Fibroblast of lung (primary cell): ENCODE data around the gene C10orf71. TPM values are rescaled to one million over a fixed set of nuclear protein-coding genes. Genes with fewer than 3 reads are reported as not detected.

Source experiments
- DNase-seq, 2 donors: peaks; one replicate each; pipeline versions ENCODE4 v3.0.0 to v3.0.0-alpha.2; 2010; ENCODE audit warnings: low read depth in 2 of 2
- H2AFZ ChIP-seq: 2 replicates; pipeline ENCODE4 v1.5.1; 2012; ENCODE audit warnings: low read length, control low read depth, inconsistent platforms
- H3K27ac ChIP-seq: 2 replicates; pipeline ENCODE4 v1.5.1; 2011; ENCODE audit warnings: low read length, control low read depth; ENCODE audit not compliant: insufficient read depth
- H3K27me3 ChIP-seq: 2 replicates; pipeline ENCODE4 v1.5.1; 2011; ENCODE audit warnings: mild to moderate bottlenecking, low read length; ENCODE audit not compliant: control insufficient read depth, insufficient read depth
- H3K36me3 ChIP-seq: 2 replicates; pipeline ENCODE4 v1.5.1; 2011; ENCODE audit warnings: low read length; ENCODE audit not compliant: control insufficient read depth, insufficient read depth
- H3K4me1 ChIP-seq: 2 replicates; pipeline ENCODE4 v1.5.1; 2011; ENCODE audit warnings: low read length; ENCODE audit not compliant: control insufficient read depth, insufficient read depth; ENCODE audit errors: extremely low read depth
- H3K4me2 ChIP-seq: 2 replicates; pipeline ENCODE4 v1.5.1; 2011; ENCODE audit warnings: low read length, control low read depth; ENCODE audit not compliant: insufficient read depth; ENCODE audit errors: extremely low read depth
- H3K4me3 ChIP-seq, 4 experiments: fragments of 200-600 bp in 1 of 4; sonication (generic) in 1 of 4; replicated peaks in 1 of 4; 2 replicates each; pipeline ENCODE4 v1.5.1; 2011 to 2016; ENCODE audit warnings: low read length in 4 of 4, low read depth in 3 of 4, mild to moderate bottlenecking in 3 of 4, control low read depth in 2 of 4, inconsistent platforms in 1 of 4, mixed read lengths in 1 of 4; ENCODE audit not compliant: insufficient read depth in 1 of 4; ENCODE audit errors: control extremely low read depth in 1 of 4
- H3K79me2 ChIP-seq: 2 replicates; pipeline ENCODE4 v1.5.1; 2012; ENCODE audit warnings: mild to moderate bottlenecking, low read length, inconsistent platforms; ENCODE audit not compliant: control insufficient read depth, insufficient read depth
- H3K9ac ChIP-seq: 2 replicates; pipeline ENCODE4 v1.5.1; 2011; ENCODE audit warnings: mild to moderate bottlenecking, low read length, control low read depth; ENCODE audit not compliant: insufficient read depth
- H3K9me3 ChIP-seq: 2 replicates; pipeline ENCODE4 v1.5.1; 2012; ENCODE audit warnings: low read depth, low read length; ENCODE audit not compliant: control insufficient read depth, insufficient read depth
- H4K20me1 ChIP-seq: 2 replicates; pipeline ENCODE4 v1.5.1; 2011; ENCODE audit warnings: low read length; ENCODE audit not compliant: control insufficient read depth, insufficient read depth; ENCODE audit errors: extremely low read depth
- EZH2 ChIP-seq: IDR thresholded peaks from 2 replicates; pipeline ENCODE4 v1.5.1; 2012; ENCODE audit warnings: low read length, control low read depth, mild to moderate bottlenecking; ENCODE audit errors: missing control alignments
- polyA plus RNA-seq, 2 donors: library from polyadenylated mRNA; depleted of rRNA in 1 of 2; stranded (reverse) in 1 of 2; unstranded in 1 of 2; fragments of >200 nt; gene quantifications; 2 replicates each; pipeline ENCODE4 v1.2.1, GENCODE V29; 2011 to 2012; ENCODE audit warnings: missing spikeins in 1 of 2
- total RNA-seq: library from RNA; depleted of rRNA; stranded (reverse); fragments of >200 nt; gene quantifications from 2 replicates; pipeline ENCODE4 v1.2.1, GENCODE V29; 2014
- TF ChIP-seq, protein P1 (sequence below), 2 donors: IDR thresholded peaks in 1 of 2; conservative IDR thresholded peaks in 1 of 2; 1 replicate in 1 of 2; 2 replicates in 1 of 2; pipeline ENCODE4 v1.5.1; 2011 to 2012; ENCODE audit warnings: low read length in 2 of 2, control low read depth in 1 of 2, inconsistent platforms in 1 of 2, low read depth in 1 of 2, mild to moderate bottlenecking in 1 of 2

Gene C10orf71
- total and polyA plus RNA-seq, 2 donors (not counting 1 experiment from before 2014, with no cell fraction given) = not detected

DNA sequence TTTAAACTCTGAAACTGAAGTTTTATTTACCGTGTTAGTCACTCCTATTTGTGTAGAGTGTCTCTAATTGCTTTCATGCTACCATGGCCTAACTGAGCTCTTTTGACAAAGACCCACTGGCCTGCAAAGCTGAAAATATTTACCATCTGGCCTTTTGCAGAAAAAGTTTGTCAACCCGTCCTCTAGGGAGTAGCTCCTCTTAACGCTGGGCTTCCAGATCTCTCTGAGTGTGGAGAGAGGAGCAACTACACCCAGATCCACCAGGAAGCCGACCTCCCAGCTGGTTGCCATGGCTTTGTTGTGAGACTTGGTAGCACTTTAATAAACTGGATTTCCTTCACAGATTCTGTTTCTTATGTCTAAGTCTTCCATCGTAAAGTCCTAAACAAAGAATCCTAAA, 4.2 kb upstream of the C10orf71 start:
- TF ChIP-seq EZH2 = no peak
- TF ChIP-seq, protein P1, sequence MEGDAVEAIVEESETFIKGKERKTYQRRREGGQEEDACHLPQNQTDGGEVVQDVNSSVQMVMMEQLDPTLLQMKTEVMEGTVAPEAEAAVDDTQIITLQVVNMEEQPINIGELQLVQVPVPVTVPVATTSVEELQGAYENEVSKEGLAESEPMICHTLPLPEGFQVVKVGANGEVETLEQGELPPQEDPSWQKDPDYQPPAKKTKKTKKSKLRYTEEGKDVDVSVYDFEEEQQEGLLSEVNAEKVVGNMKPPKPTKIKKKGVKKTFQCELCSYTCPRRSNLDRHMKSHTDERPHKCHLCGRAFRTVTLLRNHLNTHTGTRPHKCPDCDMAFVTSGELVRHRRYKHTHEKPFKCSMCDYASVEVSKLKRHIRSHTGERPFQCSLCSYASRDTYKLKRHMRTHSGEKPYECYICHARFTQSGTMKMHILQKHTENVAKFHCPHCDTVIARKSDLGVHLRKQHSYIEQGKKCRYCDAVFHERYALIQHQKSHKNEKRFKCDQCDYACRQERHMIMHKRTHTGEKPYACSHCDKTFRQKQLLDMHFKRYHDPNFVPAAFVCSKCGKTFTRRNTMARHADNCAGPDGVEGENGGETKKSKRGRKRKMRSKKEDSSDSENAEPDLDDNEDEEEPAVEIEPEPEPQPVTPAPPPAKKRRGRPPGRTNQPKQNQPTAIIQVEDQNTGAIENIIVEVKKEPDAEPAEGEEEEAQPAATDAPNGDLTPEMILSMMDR (conservative IDR thresholded peaks at IDR 0.05 in 1 of 2, IDR thresholded peaks at IDR 0.05 in 1 of 2; ENCODE audit: low read depth in 1 of 2, low read length in 2 of 2) = no peak
- Histone ChIP-seq H2AFZ (no peak overlapping the region), H3K4me3 (no peak overlapping the region), H3K4me2 (no peak overlapping the region), H3K4me1 (no peaks in the 10 kb centered on the region), H3K27me3 (peaks cover 11% of the 10 kb centered on the region), H4K20me1 (no peaks in the 10 kb centered on the region), H3K9ac (no peak overlapping the region), H3K27ac (no peak overlapping the region), H3K36me3 (no peaks in the 10 kb centered on the region), H3K9me3 (no peaks in the 10 kb centered on the region), H3K79me2 (no peaks in the 10 kb centered on the region)
- no peak for DNase-seq

DNA sequence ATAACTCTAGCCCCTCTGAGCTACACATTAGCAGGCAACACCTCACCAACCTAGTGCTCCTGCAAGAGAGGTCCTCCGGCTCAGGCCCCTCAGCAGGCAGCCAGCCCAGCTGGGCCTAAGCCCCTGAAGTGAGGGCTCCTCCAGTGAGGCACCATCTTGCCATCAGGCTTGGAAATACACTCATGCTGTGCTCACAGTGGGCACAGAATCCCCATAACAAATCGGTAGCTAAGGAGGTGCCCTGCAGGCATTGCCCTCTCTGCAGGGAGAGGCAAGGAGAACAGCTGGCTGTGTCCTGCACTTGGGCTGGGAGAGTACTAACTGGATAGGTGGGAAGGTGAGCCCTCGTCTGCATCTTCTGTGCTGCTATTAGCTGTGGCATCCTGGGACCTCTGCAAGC, 3.7 kb upstream of the C10orf71 start:
- H3K4me1 ChIP-seq = no peaks in the 10 kb centered on the region
- no peak overlapping the region for H3K4me2 ChIP-seq
- H3K9me3 ChIP-seq = no peaks in the 10 kb centered on the region
- TF ChIP-seq, protein P1 (conservative IDR thresholded peaks at IDR 0.05 in 1 of 2, IDR thresholded peaks at IDR 0.05 in 1 of 2; ENCODE audit: low read depth in 1 of 2, low read length in 2 of 2) = no peak
- no peak for TF ChIP-seq EZH2
- no peaks in the 10 kb centered on the region for H3K79me2 ChIP-seq
- peaks cover 11% of the 10 kb centered on the region for H3K27me3 ChIP-seq
- H3K27ac ChIP-seq = no peak overlapping the region
- no peak overlapping the region for H2AFZ ChIP-seq
- H3K9ac ChIP-seq = no peak overlapping the region
- no peak for DNase-seq
- no peaks in the 10 kb centered on the region for H4K20me1 ChIP-seq
- no peaks in the 10 kb centered on the region for H3K36me3 ChIP-seq
- H3K4me3 ChIP-seq = no peak overlapping the region

DNA sequence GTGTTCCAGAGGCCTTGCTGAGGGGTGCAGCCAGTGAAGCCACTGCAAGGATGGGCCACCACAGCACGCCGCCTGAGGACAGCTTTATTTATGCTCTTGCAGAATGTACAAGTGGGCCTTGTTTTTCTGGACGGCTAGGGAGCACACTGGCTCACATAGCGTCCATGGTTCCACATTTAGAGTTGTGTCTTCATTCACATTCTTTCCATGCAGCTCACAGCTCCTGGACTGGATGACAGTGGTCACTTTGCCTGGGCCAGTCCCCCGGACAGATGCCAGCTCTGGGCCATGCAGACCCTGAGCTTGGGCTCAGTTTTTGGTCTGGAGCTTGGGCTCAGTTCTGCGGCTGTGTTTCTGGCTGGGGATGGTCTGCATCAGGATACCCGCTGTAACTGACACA, 2.6 kb upstream of the C10orf71 start:
- Histone ChIP-seq H4K20me1 (no peaks in the 10 kb centered on the region), H3K9ac (no peak overlapping the region), H3K4me1 (no peaks in the 10 kb centered on the region), H3K36me3 (no peaks in the 10 kb centered on the region), H3K9me3 (no peaks in the 10 kb centered on the region), H3K79me2 (no peaks in the 10 kb centered on the region), H3K27me3 (peaks cover 11% of the 10 kb centered on the region), H3K27ac (no peak overlapping the region), H3K4me3 (no peak overlapping the region), H3K4me2 (no peak overlapping the region), H2AFZ (no peak overlapping the region)
- TF ChIP-seq EZH2 = no peak
- TF ChIP-seq, protein P1 (conservative IDR thresholded peaks at IDR 0.05 in 1 of 2, IDR thresholded peaks at IDR 0.05 in 1 of 2; ENCODE audit: low read depth in 1 of 2, low read length in 2 of 2) = no peak
- DNase-seq = no peak
